Stomach (tissue), 9 donors: ENCODE measurements around the gene GNG3. TPM values are rescaled to one million over a fixed set of nuclear protein-coding genes. Genes with fewer than 3 reads are reported as not detected.

ENCODE experiments used
- DNase-seq, 2 donors: peaks; one replicate each; pipeline versions ENCODE4 v3.0.0 to v3.0.0-alpha.2; 2013 to 2019
- H3K27ac ChIP-seq, 5 donors: fragments of 200-600 bp in 4 of 5; sonication (generic) in 4 of 5; one replicate each; pipeline ENCODE4 v1.5.1; 2013 to 2019; ENCODE audit warnings: mild to moderate bottlenecking in 1 of 5, moderate library complexity in 1 of 5
- H3K27me3 ChIP-seq, 3 donors: fragments of 200-600 bp; sonication (generic); one replicate each; pipeline ENCODE4 v1.5.1; 2017 to 2019; ENCODE audit warnings: mixed run types in 1 of 3
- H3K36me3 ChIP-seq, 4 donors: fragments of 200-600 bp; sonication (generic); 1 replicate in 3 of 4; 2 replicates in 1 of 4; pipeline ENCODE4 v1.5.1; 2016 to 2019
- H3K4me1 ChIP-seq, 4 donors: fragments of 200-600 bp; sonication (generic); one replicate each; pipeline ENCODE4 v1.5.1; 2016 to 2019
- H3K4me3 ChIP-seq, 4 donors: fragments of 200-600 bp; sonication (generic) in 3 of 4; one replicate each; pipeline ENCODE4 v1.5.1; 2016 to 2019; ENCODE audit warnings: mild to moderate bottlenecking in 1 of 4
- H3K9me3 ChIP-seq, 4 donors: fragments of 200-600 bp; sonication (generic); one replicate each; pipeline ENCODE4 v1.5.1; 2016 to 2019
- CTCF ChIP-seq, 7 experiments: fragments of 450-650 bp in 4 of 7; fragments of 200-600 bp in 3 of 7; sonication (generic) in 3 of 7; IDR thresholded peaks; one replicate each; pipeline ENCODE4 v1.5.1; 2016 to 2019; ENCODE audit warnings: antibody characterized with exemption in 7 of 7, control low read depth in 2 of 7, mild to moderate bottlenecking in 1 of 7
- EP300 ChIP-seq: sonication (generic); formaldehyde crosslinking; IDR thresholded peaks from one replicate; pipeline ENCODE4 v1.6.1; 2017; ENCODE audit warnings: antibody characterized with exemption
- POLR2A ChIP-seq, 4 donors: fragments of 450-650 bp; IDR thresholded peaks; one replicate each; pipeline ENCODE4 v1.6.1; 2016; ENCODE audit warnings: antibody characterized with exemption in 4 of 4, control low read depth in 2 of 4, mild to moderate bottlenecking in 1 of 4, moderate library complexity in 1 of 4
- POLR2AphosphoS5 ChIP-seq, 3 donors: sonication (generic); formaldehyde crosslinking; IDR thresholded peaks; one replicate each; pipeline ENCODE4 v1.6.1; 2016; ENCODE audit warnings: antibody characterized with exemption in 3 of 3
- WGBS, 5 donors: extraction: QIAGEN DNeasy Blood & Tissue Kit in 3 of 5; methylation state at CpG; one replicate each; pipeline versions ENCODE4 v1.1.5 to v1.1.7; 2013 to 2018; 5-methylcytosine and 5-hydroxymethylcytosine counted together
- intact Hi-C: fragments of 100-400 bp; cut with DNase I; formaldehyde crosslinking; loops from one replicate; pipeline ENCODE4 v1.15.1; 2023; ENCODE audit warnings: low total_unique reads
- polyA plus RNA-seq, 3 donors: library from polyadenylated mRNA; stranded (reverse); fragments of 200-250 nt; gene quantifications; one replicate each; pipeline ENCODE4 v1.2.3, GENCODE V29; 2013
- total RNA-seq, 5 donors: library from RNA; depleted of rRNA; stranded (reverse); fragments of >200 nt; gene quantifications; one replicate each; pipeline versions ENCODE4 v1.1.0 to v1.2.3, GENCODE V29; 2014 to 2016
- donor health status: healthy with polysubstance abuse.
- donor health status: Bipolar disorder and iron deficiency.
- donor health status: healthy.

Gene GNG3
- total and polyA plus RNA-seq, 8 donors = 0.75 TPM; not detected in 7

DNA sequence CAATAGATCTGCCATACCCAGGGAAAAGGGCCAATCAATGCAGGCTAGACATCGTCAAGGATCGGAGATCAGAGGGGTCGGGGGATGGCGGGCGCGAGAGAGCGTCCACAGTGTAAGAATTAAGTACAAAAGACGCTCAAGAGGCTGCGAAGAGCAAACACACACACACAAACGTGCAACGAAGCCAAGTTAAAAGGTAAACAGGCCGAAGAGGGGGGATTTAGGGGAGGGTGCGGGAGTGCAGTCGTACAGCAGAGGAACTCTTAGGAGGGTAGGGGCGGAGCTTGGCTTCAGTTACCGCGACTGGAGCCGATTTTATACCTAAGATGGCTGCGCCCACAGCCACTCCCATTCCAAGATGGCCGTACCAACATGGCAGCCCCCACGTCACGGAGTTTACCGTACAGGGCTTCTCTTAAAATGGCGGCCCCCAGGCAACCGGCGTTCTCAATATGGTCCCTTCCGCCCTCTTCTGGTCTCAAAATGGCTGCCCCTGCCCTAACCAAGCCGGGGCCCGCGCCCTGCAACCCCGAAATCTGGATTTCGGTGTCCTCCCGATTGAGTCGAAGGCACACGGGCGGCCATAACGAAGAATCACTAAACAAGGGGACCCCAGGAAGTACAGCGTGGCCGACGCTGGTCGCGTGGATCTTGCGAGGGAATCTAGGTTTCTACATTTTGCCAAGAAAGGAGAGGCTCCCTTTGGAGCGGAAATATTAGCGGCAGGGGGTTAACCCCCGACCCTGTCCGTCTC lies 1.9 kb downstream of the GNG3 start:
- Histone ChIP-seq H3K9me3 (no peaks in the 10 kb centered on the region), H3K36me3 (peaks cover 25 to 41% (median 39%) of the 10 kb centered on the region in 4 donors), H3K27me3 (no peaks in the 10 kb centered on the region), H3K4me3 (peak overlapping the region; percentile 46 to 53 (median 53)), H3K4me1 (peaks cover 61 to 91% (median 78%) of the 10 kb centered on the region in 4 donors), H3K27ac (peak overlapping the region; percentile 75 to 99 (median 89))
- peak; percentile 98 to 100 for DNase-seq
- no peak for TF ChIP-seq EP300
- TF ChIP-seq CTCF (IDR thresholded peaks at IDR 0.05) = peak in 2 of 7 experiments; percentile 6 to 10
- TF ChIP-seq POLR2AphosphoS5 (IDR thresholded peaks at IDR 0.05) = peak; percentile 68 to 94 (median 71)
- TF ChIP-seq POLR2A (IDR thresholded peaks at IDR 0.05) = peak in 1 of 4 donors; percentile 6
- intact Hi-C loops = no loop called here
- 0 to 1% (median 1%) methylated on average over 32 to 47 of the region's 47 CpGs for WGBS, 5 donors

- H3K4me1 ChIP-seq = peaks cover 62 to 91% (median 81%) of the 10 kb centered on the region in 4 donors
Measured at GRCh38 chr11:62710001-62710345, 2.5 kb downstream of the GNG3 start.

DNA sequence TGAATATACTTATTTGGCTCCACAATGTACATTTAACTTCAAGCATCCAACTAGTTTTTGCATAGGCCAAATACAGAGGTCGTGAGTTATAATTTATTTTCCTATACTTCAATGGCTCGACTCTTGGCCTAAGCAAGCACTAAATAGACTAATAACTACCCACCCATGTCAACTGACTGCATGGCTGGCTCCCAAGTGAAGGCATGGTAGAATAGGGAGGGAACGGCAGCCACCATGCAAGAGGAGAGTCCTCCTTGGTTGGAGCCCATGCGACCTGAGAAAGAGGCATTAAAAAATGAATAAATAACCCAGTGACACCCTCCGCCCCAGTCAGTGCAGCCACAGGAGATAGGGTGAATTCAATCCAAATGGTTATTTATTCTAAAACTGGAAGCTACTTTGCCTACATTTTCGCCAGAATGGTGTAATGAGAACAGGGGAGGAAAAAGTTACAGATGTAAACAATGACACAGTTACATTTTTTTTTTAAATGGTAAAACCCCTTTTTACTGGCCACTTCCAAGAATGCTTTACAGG lies 4.9 kb downstream of the GNG3 start:
- Histone ChIP-seq H3K27ac (peak overlapping the region in 4 of 5 donors; percentile 61 to 81 (median 68)), H3K4me3 (no peak overlapping the region), H3K27me3 (no peaks in the 10 kb centered on the region), H3K9me3 (no peaks in the 10 kb centered on the region), H3K4me1 (peaks cover 43 to 93% (median 74%) of the 10 kb centered on the region in 4 donors), H3K36me3 (peaks cover 54 to 70% (median 68%) of the 10 kb centered on the region in 4 donors)
- TF ChIP-seq EP300 (no peak), POLR2A (IDR thresholded peaks at IDR 0.05) (no peak)
- DNase-seq = no peak
- WGBS, 5 donors = 57 to 73% (median 58%) methylated on average over 6 of the region's 6 CpGs
- intact Hi-C loops = no loop called here

More at GRCh38 chr11:62710001-62710345, 2.5 kb downstream of the GNG3 start:
- Histone ChIP-seq H3K36me3 (peaks cover 31 to 46% (median 45%) of the 10 kb centered on the region in 4 donors), H3K27ac (peak overlapping the region; percentile 75 to 99 (median 89)), H3K9me3 (no peaks in the 10 kb centered on the region), H3K4me3 (peak overlapping the region; percentile 46 to 53 (median 53)), H3K27me3 (no peaks in the 10 kb centered on the region)
- 50 to 57% (median 56%) methylated on average over 4 to 7 of the region's 7 CpGs for WGBS, 5 donors
- intact Hi-C loops = no loop called here
- TF ChIP-seq POLR2A (IDR thresholded peaks at IDR 0.05) (no peak), EP300 (no peak)
- DNase-seq = peak; percentile 45 to 59

DNA sequence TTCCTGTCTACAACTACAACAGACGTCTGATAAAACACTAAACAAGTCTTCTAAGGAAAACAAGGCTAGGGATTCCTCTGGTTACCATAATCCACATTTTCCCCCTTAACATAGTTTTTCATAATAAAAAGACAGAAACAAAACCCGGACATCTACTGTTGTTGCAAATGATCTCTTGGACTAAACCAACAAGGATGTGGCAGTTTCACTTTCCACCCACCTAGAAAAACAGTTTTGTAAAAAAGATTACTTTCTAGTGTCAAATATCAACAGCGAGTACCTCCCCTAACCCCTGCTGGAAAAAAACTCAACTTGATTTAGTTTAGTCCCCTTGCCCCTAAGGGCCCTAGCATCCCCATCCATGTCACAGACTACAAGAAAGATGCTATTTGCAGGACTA lies 5.4 kb downstream of the GNG3 start:
- Histone ChIP-seq H3K27ac (peak overlapping the region in 4 of 5 donors; percentile 61 to 81 (median 68)), H3K9me3 (no peaks in the 10 kb centered on the region), H3K4me3 (no peak overlapping the region), H3K4me1 (peaks cover 42 to 93% (median 72%) of the 10 kb centered on the region in 4 donors), H3K27me3 (no peaks in the 10 kb centered on the region), H3K36me3 (peaks cover 60 to 75% (median 73%) of the 10 kb centered on the region in 4 donors)
- DNase-seq = no peak
- intact Hi-C loops = no loop called here
- TF ChIP-seq EP300 = no peak
- 33 to 39% (median 35%) methylated on average over 3 of the region's 3 CpGs for WGBS, 5 donors

- Histone ChIP-seq H3K9me3 (no peaks in the 10 kb centered on the region), H3K27me3 (no peaks in the 10 kb centered on the region), H3K27ac (peak overlapping the region; percentile 43 to 81 (median 63)), H3K4me3 (no peak overlapping the region), H3K4me1 (peaks cover 46 to 93% (median 69%) of the 10 kb centered on the region in 4 donors), H3K36me3 (peaks cover 64 to 80% (median 78%) of the 10 kb centered on the region in 4 donors)
- 24 to 63% (median 38%) methylated on average over 2 of the region's 2 CpGs for WGBS, 5 donors
- intact Hi-C loops = no loop called here
- DNase-seq = peak; percentile 60 to 77
- TF ChIP-seq POLR2A (IDR thresholded peaks at IDR 0.05) (no peak), CTCF (IDR thresholded peaks at IDR 0.05) (no peak), POLR2AphosphoS5 (IDR thresholded peaks at IDR 0.05) (peak in 1 of 3 donors; percentile 55)
Measured at GRCh38 chr11:62713343-62713742, 5.9 kb downstream of the GNG3 start.
